ENCODE measurements around the gene PIP5K1C. TPM values are rescaled to one million over a fixed set of nuclear protein-coding genes. Genes with fewer than 3 reads are reported as not detected.

The PIP5K1C gene
- total RNA-seq, 1 donor from 2014 or later: 43.6 TPM

GRCh38 chr19:3655402-3656072, 44.7 kb downstream of the PIP5K1C start:
- no peak for TF ChIP-seq CTCF (IDR thresholded peaks at IDR 0.05)

GRCh38 chr19:3653865-3654513, 46.3 kb downstream of the PIP5K1C start:
- intact Hi-C loops (cut with DNase I): no loop called here
- TF ChIP-seq CTCF (IDR thresholded peaks at IDR 0.05): no peak
- Histone ChIP-seq H3K4me3 (no peak overlapping the region), H3K4me1 (no peaks in the 10 kb centered on the region), H3K27me3 (ENCODE audit: low read depth) (no peaks in the 10 kb centered on the region), H3K36me3 (peaks cover 86% of the 10 kb centered on the region), H3K9me3 (no peaks in the 10 kb centered on the region), H3K27ac (no peak overlapping the region)
- DNase-seq (no peak), ATAC-seq (no peak)

More at GRCh38 chr19:3655402-3656072, 44.7 kb downstream of the PIP5K1C start:
- no peak for ATAC-seq
- Histone ChIP-seq H3K27ac (no peak overlapping the region), H3K27me3 (ENCODE audit: low read depth) (no peaks in the 10 kb centered on the region), H3K4me1 (no peaks in the 10 kb centered on the region), H3K4me3 (no peak overlapping the region), H3K36me3 (peaks cover 93% of the 10 kb centered on the region), H3K9me3 (no peaks in the 10 kb centered on the region)
- DNase-seq: no peak
- intact Hi-C loops (cut with DNase I): no loop called here

- ATAC-seq: no peak
- Histone ChIP-seq H3K9me3 (no peaks in the 10 kb centered on the region), H3K4me1 (no peaks in the 10 kb centered on the region), H3K27me3 (ENCODE audit: low read depth) (no peaks in the 10 kb centered on the region), H3K4me3 (no peak overlapping the region), H3K36me3 (peaks cover 84% of the 10 kb centered on the region), H3K27ac (no peak overlapping the region)
- intact Hi-C loops (cut with DNase I): no loop called here
- DNase-seq: no peak
- no peak for TF ChIP-seq CTCF (IDR thresholded peaks at IDR 0.05)
Measured at GRCh38 chr19:3653081-3653795, 47.0 kb downstream of the PIP5K1C start.

- H3K27ac ChIP-seq: no peak overlapping the region
- H3K4me3 ChIP-seq: no peak overlapping the region
- no peaks in the 10 kb centered on the region for H3K27me3 ChIP-seq (ENCODE audit: low read depth)
- no peaks in the 10 kb centered on the region for H3K4me1 ChIP-seq
- no peaks in the 10 kb centered on the region for H3K9me3 ChIP-seq
- no peak for ATAC-seq
- intact Hi-C loops (cut with DNase I): no loop called here
- DNase-seq: no peak
- H3K36me3 ChIP-seq: peaks cover 84% of the 10 kb centered on the region
- no peak for TF ChIP-seq CTCF (IDR thresholded peaks at IDR 0.05)
Measured at GRCh38 chr19:3652422-3652821, 47.8 kb downstream of the PIP5K1C start.

- intact Hi-C loops (cut with DNase I): no loop called here
- no peak overlapping the region for H3K27ac ChIP-seq
- no peaks in the 10 kb centered on the region for H3K27me3 ChIP-seq (ENCODE audit: low read depth)
- no peak for ATAC-seq
- no peak overlapping the region for H3K4me3 ChIP-seq
- no peaks in the 10 kb centered on the region for H3K4me1 ChIP-seq
- H3K36me3 ChIP-seq: peaks cover 81% of the 10 kb centered on the region
- no peak for DNase-seq
- H3K9me3 ChIP-seq: no peaks in the 10 kb centered on the region
- TF ChIP-seq CTCF (IDR thresholded peaks at IDR 0.05): no peak
Measured at GRCh38 chr19:3651684-3652083, 48.6 kb downstream of the PIP5K1C start.
